ENCODE data around the gene SYT17. TPM values are rescaled to one million over a fixed set of nuclear protein-coding genes. Genes with fewer than 3 reads are reported as not detected.

The SYT17 gene, protein sequence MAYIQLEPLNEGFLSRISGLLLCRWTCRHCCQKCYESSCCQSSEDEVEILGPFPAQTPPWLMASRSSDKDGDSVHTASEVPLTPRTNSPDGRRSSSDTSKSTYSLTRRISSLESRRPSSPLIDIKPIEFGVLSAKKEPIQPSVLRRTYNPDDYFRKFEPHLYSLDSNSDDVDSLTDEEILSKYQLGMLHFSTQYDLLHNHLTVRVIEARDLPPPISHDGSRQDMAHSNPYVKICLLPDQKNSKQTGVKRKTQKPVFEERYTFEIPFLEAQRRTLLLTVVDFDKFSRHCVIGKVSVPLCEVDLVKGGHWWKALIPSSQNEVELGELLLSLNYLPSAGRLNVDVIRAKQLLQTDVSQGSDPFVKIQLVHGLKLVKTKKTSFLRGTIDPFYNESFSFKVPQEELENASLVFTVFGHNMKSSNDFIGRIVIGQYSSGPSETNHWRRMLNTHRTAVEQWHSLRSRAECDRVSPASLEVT
- total RNA-seq: 0.12 and 0.65 TPM in 2 replicates

GRCh38 chr16:19167710-19168370, at the start of gene SYT17:
SYT17 (plus strand) TSS chr16:19168240; CDS start chr16:19168647, 407 bp downstream.

GRCh38 chr16:19285431-19285830, 117.4 kb downstream of the SYT17 start, which contains the start of gene CLEC19A:
CLEC19A (plus strand) TSS chr16:19285731; CDS start chr16:19285852, 121 bp downstream.

Other genes with a start within 250 kb of the SYT17 start
- gene SMG1, start 241.8 kb upstream of the SYT17 start, total RNA-seq: 66.4 and 85.2 TPM in 2 replicates
- gene TMC7, start 184.3 kb upstream of the SYT17 start, total RNA-seq: 0.81 and 0.97 TPM in 2 replicates
- gene COQ7, start 100.6 kb upstream of the SYT17 start, total RNA-seq: 8.0 and 12.2 TPM in 2 replicates
- 68.0 and 81.9 TPM in 2 replicates for gene ITPRIPL2, start 54.3 kb upstream of the SYT17 start, total RNA-seq
- not detected in 2 replicates for gene CLEC19A, start 117.5 kb downstream of the SYT17 start, total RNA-seq
- not detected in 2 replicates for gene TMC5, start 249.6 kb downstream of the SYT17 start, total RNA-seq

Measured in hair follicle dermal papilla cell (primary cell).